Gastrocnemius medialis (tissue), 4 donors: Measurements from ENCODE around the gene MYRIP.

ENCODE experiments used
- POLR2A ChIP-seq, 2 donors: fragments of 450-650 bp; IDR thresholded peaks; one replicate each; pipeline ENCODE4 v1.6.1; 2017; ENCODE audit warnings: antibody characterized with exemption in 2 of 2, mild to moderate bottlenecking in 2 of 2, moderate library complexity in 2 of 2
- TF ChIP-seq, protein P1 (sequence below), 5 experiments: fragments of 450-650 bp in 3 of 5; fragments of 200-600 bp in 2 of 5; sonication (generic) in 2 of 5; IDR thresholded peaks in 4 of 5; conservative IDR thresholded peaks in 1 of 5; 1 replicate in 4 of 5; 2 replicates in 1 of 5; pipeline ENCODE4 v1.5.1; 2016 to 2019; ENCODE audit warnings: antibody characterized with exemption in 5 of 5, mild to moderate bottlenecking in 3 of 5, moderate library complexity in 3 of 5

DNA sequence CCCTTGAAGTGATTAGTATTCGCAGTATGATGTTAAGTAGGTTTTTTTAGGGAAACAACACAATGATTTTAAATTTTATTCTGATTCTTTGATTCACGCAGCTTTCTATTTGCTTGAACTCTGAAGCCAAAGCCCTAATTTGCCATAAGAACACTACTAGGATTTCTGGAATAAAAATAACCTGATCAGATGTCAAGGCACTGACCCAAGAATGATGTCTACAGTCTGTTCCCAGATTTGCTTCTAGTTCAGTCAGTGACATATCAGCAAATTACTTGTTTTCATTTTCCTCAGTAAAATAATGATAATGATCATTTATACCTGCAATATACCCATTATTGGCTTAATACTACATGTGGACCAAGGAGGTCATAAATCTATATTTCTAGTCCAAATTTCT is 320.6 kb downstream of the MYRIP start:
- TF ChIP-seq, protein P1, sequence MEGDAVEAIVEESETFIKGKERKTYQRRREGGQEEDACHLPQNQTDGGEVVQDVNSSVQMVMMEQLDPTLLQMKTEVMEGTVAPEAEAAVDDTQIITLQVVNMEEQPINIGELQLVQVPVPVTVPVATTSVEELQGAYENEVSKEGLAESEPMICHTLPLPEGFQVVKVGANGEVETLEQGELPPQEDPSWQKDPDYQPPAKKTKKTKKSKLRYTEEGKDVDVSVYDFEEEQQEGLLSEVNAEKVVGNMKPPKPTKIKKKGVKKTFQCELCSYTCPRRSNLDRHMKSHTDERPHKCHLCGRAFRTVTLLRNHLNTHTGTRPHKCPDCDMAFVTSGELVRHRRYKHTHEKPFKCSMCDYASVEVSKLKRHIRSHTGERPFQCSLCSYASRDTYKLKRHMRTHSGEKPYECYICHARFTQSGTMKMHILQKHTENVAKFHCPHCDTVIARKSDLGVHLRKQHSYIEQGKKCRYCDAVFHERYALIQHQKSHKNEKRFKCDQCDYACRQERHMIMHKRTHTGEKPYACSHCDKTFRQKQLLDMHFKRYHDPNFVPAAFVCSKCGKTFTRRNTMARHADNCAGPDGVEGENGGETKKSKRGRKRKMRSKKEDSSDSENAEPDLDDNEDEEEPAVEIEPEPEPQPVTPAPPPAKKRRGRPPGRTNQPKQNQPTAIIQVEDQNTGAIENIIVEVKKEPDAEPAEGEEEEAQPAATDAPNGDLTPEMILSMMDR (IDR thresholded peaks at IDR 0.05 in 4 of 5, conservative IDR thresholded peaks at IDR 0.05 in 1 of 5), result no peak
- no peak for TF ChIP-seq POLR2A (IDR thresholded peaks at IDR 0.05)
